RPMI8226 (cell line): Measurements from ENCODE around the gene PLCB3.
"Not testable (repeated sequence)": the region's sequence is repeated elsewhere in the genome, so short reads cannot be mapped to it uniquely, and the experiment has no call there.

ENCODE experiments used
- DNase-seq: peaks from one replicate; pipeline ENCODE4 v3.0.0-alpha.2; 2015

The PLCB3 gene

GRCh38 chr11:64237484-64237951 is 13.8 kb upstream of the PLCB3 start:
- peak; percentile 96 for DNase-seq

- DNase-seq: peak; percentile 72
These were observed 13.3 kb upstream of the PLCB3 start for GRCh38 chr11:64238076-64238475.

- peak; percentile 78 for DNase-seq
These were observed 12.3 kb upstream of the PLCB3 start for GRCh38 chr11:64238999-64239398.

GRCh38 chr11:64239662-64240434 is 11.5 kb upstream of the PLCB3 start:
- DNase-seq: no peak

- DNase-seq: peak; percentile 99
These were observed 10.7 kb upstream of the PLCB3 start, which contains the start of gene FKBP2 for GRCh38 chr11:64240435-64241240. Gene FKBP2 (plus strand): TSS chr11:64241095. CDS start chr11:64242388, 1,293 bp downstream.

GRCh38 chr11:64241241-64241490 is 10.2 kb upstream of the PLCB3 start:
- DNase-seq: peak; percentile 100

GRCh38 chr11:64241491-64242374 is 9.6 kb upstream of the PLCB3 start:
- peak; percentile 63 for DNase-seq

- DNase-seq: peak; percentile 4
These were observed 8.0 kb upstream of the PLCB3 start for GRCh38 chr11:64243236-64243854.

GRCh38 chr11:64244107-64244506 is 7.2 kb upstream of the PLCB3 start:
- peak; percentile 11 for DNase-seq

GRCh38 chr11:64244966-64245365 is 6.4 kb upstream of the PLCB3 start:
- peak; percentile 14 for DNase-seq

- DNase-seq: peak; percentile 83
These were observed 5.9 kb upstream of the PLCB3 start for GRCh38 chr11:64245401-64245796.

GRCh38 chr11:64245797-64246620 is 5.3 kb upstream of the PLCB3 start:
- DNase-seq: peak; percentile 86

- not testable (repeated sequence) for DNase-seq
These were observed 4.8 kb upstream of the PLCB3 start for GRCh38 chr11:64246621-64246870.

- peak; percentile 96 for DNase-seq
These were observed 4.2 kb upstream of the PLCB3 start, which contains the start of gene PPP1R14B for GRCh38 chr11:64246871-64247728. Gene PPP1R14B (minus strand): TSS chr11:64246943. CDS start chr11:64246673, 270 bp downstream.

GRCh38 chr11:64247729-64248531 is 3.4 kb upstream of the PLCB3 start:
- DNase-seq: peak; percentile 2

- no peak for DNase-seq
These were observed 2.8 kb upstream of the PLCB3 start for GRCh38 chr11:64248578-64248977.

- no peak for DNase-seq
These were observed 2.3 kb upstream of the PLCB3 start for GRCh38 chr11:64249038-64249437.

GRCh38 chr11:64249563-64250414 is 1.5 kb upstream of the PLCB3 start:
- DNase-seq: peak; percentile 6

GRCh38 chr11:64250415-64251015 is 815 bp upstream of the PLCB3 start:
- peak; percentile 59 for DNase-seq
